KMS-11 (cell line): ENCODE results near the gene DNAJC19.
"Not testable (repeated sequence)": the region's sequence is repeated elsewhere in the genome, so short reads cannot be mapped to it uniquely, and the experiment has no call there.

Experiments
- H2AFZ ChIP-seq: fragments of 200-600 bp; sonication (generic); 2 replicates; pipeline ENCODE4 v1.6.1; 2016; ENCODE audit warnings: antibody characterized with exemption, mixed run types, low read depth
- H3K27ac ChIP-seq: fragments of 200-600 bp; sonication (generic); 2 replicates; pipeline ENCODE4 v1.6.1; 2016; ENCODE audit warnings: mild to moderate bottlenecking, mixed run types
- H3K27me3 ChIP-seq: fragments of 200-600 bp; sonication (generic); 2 replicates; pipeline ENCODE4 v1.6.1; 2017; ENCODE audit warnings: mild to moderate bottlenecking, low read depth, mixed run types, moderate library complexity; ENCODE audit not compliant: insufficient read depth
- H3K36me3 ChIP-seq: fragments of 200-600 bp; sonication (generic); 2 replicates; pipeline ENCODE4 v1.6.1; 2017; ENCODE audit warnings: mild to moderate bottlenecking, mixed run types; ENCODE audit not compliant: insufficient read depth
- H3K4me1 ChIP-seq: fragments of 200-600 bp; sonication (generic); 2 replicates; pipeline ENCODE4 v1.6.1; 2016; ENCODE audit warnings: mild to moderate bottlenecking, low read depth, mixed run types; ENCODE audit not compliant: poor library complexity, severe bottlenecking
- H3K4me2 ChIP-seq: fragments of 200-600 bp; sonication (generic); 2 replicates; pipeline ENCODE4 v1.7.0; 2016; ENCODE audit warnings: mild to moderate bottlenecking, mixed run types
- H3K4me3 ChIP-seq: fragments of 200-600 bp; sonication (generic); IDR thresholded peaks from 2 replicates; pipeline ENCODE4 v1.6.1; 2017; ENCODE audit warnings: low read depth, low read length, mixed read lengths; ENCODE audit not compliant: insufficient read depth
- H3K79me2 ChIP-seq: fragments of 200-600 bp; sonication (generic); 2 replicates; pipeline ENCODE4 v1.6.1; 2016; ENCODE audit warnings: low read depth, mixed run types; ENCODE audit not compliant: insufficient read depth
- H3K9ac ChIP-seq: fragments of 200-600 bp; sonication (generic); 2 replicates; pipeline ENCODE4 v1.6.1; 2016; ENCODE audit warnings: mild to moderate bottlenecking, mixed run types
- H4K20me1 ChIP-seq: fragments of 200-600 bp; sonication (generic); 2 replicates; pipeline ENCODE4 v1.6.1; 2016; ENCODE audit warnings: mild to moderate bottlenecking, mixed run types; ENCODE audit not compliant: insufficient read depth
- CTCF ChIP-seq: fragments of 200-600 bp; sonication (generic); conservative IDR thresholded peaks from 2 replicates; pipeline ENCODE4 v1.6.1; 2017; ENCODE audit warnings: low read depth, mild to moderate bottlenecking, antibody characterized with exemption, low read length, moderate library complexity, mixed read lengths

DNAJC19 gene

GRCh38 chr3:180996415-180996932 lies 6.9 kb upstream of the DNAJC19 start:
- Histone ChIP-seq H3K4me3 (no peak overlapping the region), H3K9ac (no peak overlapping the region), H4K20me1 (no peaks in the 10 kb centered on the region), H3K27me3 (no peaks in the 10 kb centered on the region), H3K79me2 (no peaks in the 10 kb centered on the region), H3K4me1 (no peaks in the 10 kb centered on the region), H3K4me2 (no peak overlapping the region), H2AFZ (no peak overlapping the region), H3K36me3 (no peaks in the 10 kb centered on the region), H3K27ac (no peak overlapping the region)
- no peak for TF ChIP-seq CTCF

- Histone ChIP-seq H4K20me1 (no peaks in the 10 kb centered on the region), H3K27me3 (no peaks in the 10 kb centered on the region), H3K4me1 (peaks cover 25% of the 10 kb centered on the region), H2AFZ (peak overlapping the region; percentile 54), H3K4me2 (peak overlapping the region; percentile 49), H3K79me2 (peaks cover 13% of the 10 kb centered on the region; the same call in 1 of the 2 replicates), H3K9ac (no peak overlapping the region), H3K4me3 (no peak overlapping the region), H3K36me3 (no peaks in the 10 kb centered on the region), H3K27ac (no peak overlapping the region)
- TF ChIP-seq CTCF: no peak
Measured at GRCh38 chr3:180990505-180990904, 969 bp upstream of the DNAJC19 start.

- peaks cover 31% of the 10 kb centered on the region for H3K4me1 ChIP-seq
- H3K4me2 ChIP-seq: no peak overlapping the region
- peaks cover 13% of the 10 kb centered on the region; the same call in 1 of the 2 replicates for H3K79me2 ChIP-seq
- no peak overlapping the region for H2AFZ ChIP-seq
- H3K4me3 ChIP-seq: no peak overlapping the region
- no peak for TF ChIP-seq CTCF
- H3K9ac ChIP-seq: no peak overlapping the region
- H3K27me3 ChIP-seq: no peaks in the 10 kb centered on the region
- no peaks in the 10 kb centered on the region for H4K20me1 ChIP-seq
- H3K27ac ChIP-seq: no peak overlapping the region
- 0 out of 2 replicates have a peak, but pooled peaks cover 3% of the 10 kb centered on the region for H3K36me3 ChIP-seq
Measured at GRCh38 chr3:180987344-180987743, 2.2 kb downstream of the DNAJC19 start.

- not testable (repeated sequence) for H4K20me1 ChIP-seq, H2AFZ ChIP-seq, H3K4me3 ChIP-seq, H3K27ac ChIP-seq, H3K36me3 ChIP-seq, H3K4me2 ChIP-seq, H3K9ac ChIP-seq, H3K27me3 ChIP-seq
- peaks cover 13% of the 10 kb centered on the region; the same call in 1 of the 2 replicates for H3K79me2 ChIP-seq
- peaks cover 40% of the 10 kb centered on the region for H3K4me1 ChIP-seq
Measured at GRCh38 chr3:180986366-180986765, 3.2 kb downstream of the DNAJC19 start.

- H3K4me3 ChIP-seq: no peak overlapping the region
- no peak overlapping the region for H3K4me2 ChIP-seq
- H2AFZ ChIP-seq: no peak overlapping the region
- no peak overlapping the region for H3K27ac ChIP-seq
- no peak for TF ChIP-seq CTCF
- no peak overlapping the region for H3K9ac ChIP-seq
- H4K20me1 ChIP-seq: no peaks in the 10 kb centered on the region
- 0 out of 2 replicates have a peak, but pooled peaks cover 3% of the 10 kb centered on the region for H3K36me3 ChIP-seq
- H3K4me1 ChIP-seq: peaks cover 41% of the 10 kb centered on the region
- peaks cover 8% of the 10 kb centered on the region; the same call in 1 of the 2 replicates for H3K79me2 ChIP-seq
- H3K27me3 ChIP-seq: no peaks in the 10 kb centered on the region
Measured at GRCh38 chr3:180983136-180983535, 6.4 kb downstream of the DNAJC19 start.
